IMR-90 (cell line): ENCODE measurements around the gene STAT6. TPM values are rescaled to one million over a fixed set of nuclear protein-coding genes. Genes with fewer than 3 reads are reported as not detected.

Source experiments
- ATAC-seq: fragments of 200-7000 bp; cut with Tn5 transposase; 2 replicates; pipeline ENCODE4 v1.9.1; 2020; ENCODE audit warnings: low read depth, mild to moderate bottlenecking, moderate library complexity
- BruUV-seq: library from RNA; stranded (reverse); fragments of 400-500 nt; replicated peaks from 2 replicates; lab custom pipeline; 2021; lab: Mats Ljungman, UMichigan
- CTCF ChIA-PET: fragments of 300-600 bp; formaldehyde crosslinking; extraction: SDS; loops from one replicate; lab custom pipeline; 2021; ENCODE audit warnings: antibody characterized with exemption; lab: Yijun Ruan, JAX
- POLR2A ChIA-PET: fragments of 300-600 bp; sonication (Branson Sonifier 250); formaldehyde crosslinking; loops from one replicate; lab custom pipeline; 2022; ENCODE audit warnings: antibody characterized with exemption; ENCODE audit not compliant: unreplicated experiment; lab: Charles Lee
- DNase-seq: peaks from one replicate; pipeline ENCODE4 v3.0.0; 2013
- H2AFZ ChIP-seq: replicated peaks from 2 replicates; pipeline ENCODE3; 2013; ENCODE audit warnings: low read length, mild to moderate bottlenecking; ENCODE audit not compliant: poor library complexity
- H2AK5ac ChIP-seq: 2 replicates; pipeline ENCODE4 v1.6.1; 2013; ENCODE audit warnings: low read depth, low read length, inconsistent platforms
- H2AK9ac ChIP-seq: replicated peaks from 2 replicates; pipeline ENCODE3; 2013; ENCODE audit warnings: mild to moderate bottlenecking, low read depth, low read length, moderate library complexity; ENCODE audit not compliant: poor library complexity
- H2BK120ac ChIP-seq: 2 replicates; pipeline ENCODE4 v1.6.1; 2013; ENCODE audit warnings: low read depth, low read length, inconsistent platforms
- H2BK15ac ChIP-seq: 3 replicates; pipeline ENCODE4 v1.6.1; 2013; ENCODE audit warnings: low read depth, low read length, inconsistent platforms
- H2BK20ac ChIP-seq: 2 replicates; pipeline ENCODE4 v1.6.1; 2013; ENCODE audit warnings: low read depth, mild to moderate bottlenecking, inconsistent platforms, low read length, moderate library complexity
- H2BK5ac ChIP-seq: 2 replicates; pipeline ENCODE4 v1.6.1; 2013; ENCODE audit warnings: mild to moderate bottlenecking, low read depth, low read length, inconsistent platforms; ENCODE audit not compliant: poor library complexity, severe bottlenecking
- H3K14ac ChIP-seq: replicated peaks from 2 replicates; pipeline ENCODE4 v1.6.1; 2013; ENCODE audit warnings: low read depth, low read length, inconsistent platforms
- H3K18ac ChIP-seq: 2 replicates; pipeline ENCODE4 v1.6.1; 2013; ENCODE audit warnings: low read depth, low read length, control low read depth
- H3K23ac ChIP-seq: 2 replicates; pipeline ENCODE4 v1.6.1; 2013; ENCODE audit warnings: low read depth, low read length, inconsistent platforms
- H3K27ac ChIP-seq: 2 replicates; pipeline ENCODE4 v1.5.1; 2013; ENCODE audit warnings: mild to moderate bottlenecking, control low read depth, low read length; ENCODE audit not compliant: insufficient read depth
- H3K27me3 ChIP-seq: 2 replicates; pipeline ENCODE4 v1.6.1; 2013; ENCODE audit warnings: low read length; ENCODE audit not compliant: control insufficient read depth, insufficient read depth
- H3K36me3 ChIP-seq: 2 replicates; pipeline ENCODE4 v1.6.1; 2013; ENCODE audit warnings: low read length, mixed read lengths; ENCODE audit not compliant: control insufficient read depth, insufficient read depth
- H3K4ac ChIP-seq: 2 replicates; pipeline ENCODE4 v1.6.1; 2013; ENCODE audit warnings: low read depth, low read length, inconsistent platforms
- H3K4me1 ChIP-seq: 2 replicates; pipeline ENCODE4 v1.6.1; 2013; ENCODE audit warnings: low read length, mixed read lengths; ENCODE audit not compliant: control insufficient read depth, insufficient read depth
- H3K4me2 ChIP-seq: 2 replicates; pipeline ENCODE4 v1.6.1; 2013; ENCODE audit warnings: low read depth, mild to moderate bottlenecking, control low read depth, low read length, moderate library complexity
- H3K4me3 ChIP-seq: 2 replicates; pipeline ENCODE4 v1.5.1; 2013; ENCODE audit warnings: low read depth, mild to moderate bottlenecking, control low read depth, low read length, moderate library complexity; ENCODE audit not compliant: insufficient read depth
- H3K56ac ChIP-seq: 2 replicates; pipeline ENCODE4 v1.6.1; 2013; ENCODE audit warnings: low read length, inconsistent platforms; ENCODE audit not compliant: insufficient read depth; ENCODE audit errors: extremely low read depth
- H3K79me1 ChIP-seq, 2 experiments: 2 replicates each; pipeline ENCODE4 v1.6.1; 2013; ENCODE audit warnings: low read length in 2 of 2, inconsistent platforms in 1 of 2, low read depth in 1 of 2
- H3K9ac ChIP-seq: 2 replicates; pipeline ENCODE4 v1.6.1; 2013; ENCODE audit warnings: low read depth, low read length, control low read depth
- H3K9me1 ChIP-seq: 2 replicates; pipeline ENCODE4 v1.6.1; 2013; ENCODE audit warnings: low read length, inconsistent platforms; ENCODE audit not compliant: insufficient read depth
- H3K9me3 ChIP-seq: 2 replicates; pipeline ENCODE4 v1.6.1; 2013; ENCODE audit warnings: low read length; ENCODE audit not compliant: control insufficient read depth, insufficient read depth
- H4K20me1 ChIP-seq: 2 replicates; pipeline ENCODE4 v1.6.1; 2013; ENCODE audit warnings: low read length, inconsistent platforms; ENCODE audit not compliant: insufficient read depth
- H4K5ac ChIP-seq: 2 replicates; pipeline ENCODE4 v1.6.1; 2013; ENCODE audit warnings: mild to moderate bottlenecking, low read depth, low read length, control low read depth
- H4K8ac ChIP-seq, 2 experiments: 2 replicates each; pipeline ENCODE4 v1.6.1; 2013; ENCODE audit warnings: low read depth in 2 of 2, low read length in 2 of 2, control low read depth in 1 of 2, inconsistent platforms in 1 of 2
- H4K91ac ChIP-seq: 2 replicates; pipeline ENCODE4 v1.6.1; 2013; ENCODE audit warnings: low read depth, low read length, inconsistent platforms; ENCODE audit not compliant: insufficient read depth
- BHLHE40 ChIP-seq: fragments of 150-350 bp; IDR thresholded peaks from 2 replicates; pipeline ENCODE4 v1.6.1; 2016; ENCODE audit warnings: mild to moderate bottlenecking, low read depth, low read length
- CHD1 ChIP-seq: IDR thresholded peaks from 2 replicates; pipeline ENCODE4 v1.6.1; 2012; ENCODE audit warnings: low read depth, low read length, improper control_type of control experiment
- CTCF ChIP-seq: conservative IDR thresholded peaks from 2 replicates; pipeline ENCODE4 v1.5.1; 2012; ENCODE audit warnings: mild to moderate bottlenecking, low read depth, low read length, improper control_type of control experiment
- ELK1 ChIP-seq: fragments of 150-350 bp; IDR thresholded peaks from 2 replicates; pipeline ENCODE4 v1.6.1; 2016; ENCODE audit warnings: low read depth, mild to moderate bottlenecking, low read length, moderate library complexity, borderline replicate concordance
- MAZ ChIP-seq: IDR thresholded peaks from 2 replicates; pipeline ENCODE4 v1.6.1; 2012; ENCODE audit warnings: low read depth, mild to moderate bottlenecking, low read length, improper control_type of control experiment, moderate library complexity, borderline replicate concordance
- MXI1 ChIP-seq: IDR thresholded peaks from 2 replicates; pipeline ENCODE4 v1.6.1; 2012; ENCODE audit warnings: low read depth, mild to moderate bottlenecking, low read length, moderate library complexity, borderline replicate concordance
- POLR2A ChIP-seq: IDR thresholded peaks from 2 replicates; pipeline ENCODE4 v1.6.1; 2012; ENCODE audit warnings: mild to moderate bottlenecking, low read depth, low read length
- RCOR1 ChIP-seq: IDR thresholded peaks from 2 replicates; pipeline ENCODE4 v1.6.1; 2012; ENCODE audit warnings: mild to moderate bottlenecking, low read length, improper control_type of control experiment; ENCODE audit not compliant: insufficient replicate concordance
- SMC3 ChIP-seq: fragments of 150-350 bp; IDR thresholded peaks from 2 replicates; pipeline ENCODE4 v1.6.1; 2016; ENCODE audit warnings: low read depth, mild to moderate bottlenecking, antibody characterized with exemption, low read length, moderate library complexity
- USF2 ChIP-seq: fragments of 150-350 bp; IDR thresholded peaks from 2 replicates; pipeline ENCODE4 v1.6.1; 2017; ENCODE audit warnings: mild to moderate bottlenecking, antibody characterized with exemption, low read length, low read depth
- WGBS, 2 experiments: methylation state at CpG; one replicate each; pipeline versions ENCODE4 v1.1.5 to v1.1.7; 2013; ENCODE audit warnings: missing lambda C conversion rate in 2 of 2; ENCODE audit not compliant: insufficient read length in 1 of 2; ENCODE audit errors: extremely low coverage in 2 of 2; 5-methylcytosine and 5-hydroxymethylcytosine counted together
- dilution Hi-C: fragments of 300-500 bp; cut with HindIII; formaldehyde crosslinking; loops from one replicate; pipeline ENCODE4 v1.14.3; 2018; ENCODE audit warnings: low sequenced_read_pairs; ENCODE audit not compliant: unreplicated experiment
- in situ Hi-C: fragments of 300-500 bp; cut with MboI; formaldehyde crosslinking; loops from 3 replicates; pipeline ENCODE4 v1.14.3; 2019; ENCODE audit warnings: low sequenced_read_pairs, inconsistent platforms, mixed read lengths
- intact Hi-C: fragments of 100-400 bp; cut with micrococcal nuclease; formaldehyde crosslinking; loops from 2 replicates; pipeline ENCODE4 v1.10.0; 2022
- polyA plus RNA-seq, 3 experiments: library from polyadenylated mRNA; depleted of rRNA; stranded (reverse); fragments of >200 nt; gene quantifications; 2 replicates each; pipeline ENCODE4 v1.2.3, GENCODE V29; 2012; ENCODE audit warnings: low replicate concordance in 1 of 3
- total RNA-seq: library from RNA; depleted of rRNA; stranded (reverse); fragments of >200 nt; gene quantifications from 2 replicates; pipeline ENCODE4 v1.2.3, GENCODE V29; 2012

STAT6 gene
- total and polyA plus RNA-seq, 2 of the 4 experiments (the other 2 are of a cell fraction): 43.4 to 96.9 TPM

GRCh38 chr12:57046086-57046791, 64.9 kb downstream of the STAT6 start:
- no peak for ATAC-seq
- no peak overlapping the region for H3K9ac ChIP-seq

More at GRCh38 chr12:57046086-57046791, 64.9 kb downstream of the STAT6 start:
- Histone ChIP-seq H2BK20ac (no peak overlapping the region), H4K20me1 (peaks cover 10% of the 10 kb centered on the region; the same call in 1 of the 2 replicates), H3K14ac (no peak overlapping the region), H3K27me3 (peaks cover 33% of the 10 kb centered on the region), H2BK15ac (no peak overlapping the region), H4K5ac (no peak overlapping the region), H3K36me3 (no peaks in the 10 kb centered on the region), H3K23ac (no peak overlapping the region; the same call in 1 of the 2 replicates), H3K4me1 (peaks cover 3% of the 10 kb centered on the region; the same call in 1 of the 2 replicates), H3K56ac (no peak overlapping the region), H3K27ac (no peak overlapping the region), H4K8ac (no peak overlapping the region), H2AK9ac (no peak overlapping the region), H2BK120ac (no peak overlapping the region), H3K79me1 (no peaks in the 10 kb centered on the region), H2AFZ (no peak overlapping the region), H3K18ac (no peak overlapping the region), H3K4ac (no peak overlapping the region), H3K9me1 (no peaks in the 10 kb centered on the region; the same call in 1 of the 2 replicates), H4K91ac (no peak overlapping the region), H2AK5ac (no peak overlapping the region), H3K4me2 (no peak overlapping the region), H3K9me3 (no peaks in the 10 kb centered on the region), H2BK5ac (no peak overlapping the region), H3K4me3 (no peak overlapping the region)
- in situ Hi-C loops: no loop called here
- intact Hi-C loops: no loop called here
- TF ChIP-seq CHD1 (no peak), RCOR1 (no peak), MXI1 (no peak), MAZ (no peak), ELK1 (no peak), BHLHE40 (no peak), SMC3 (no peak), USF2 (no peak), CTCF (no peak), POLR2A (no peak)
- dilution Hi-C loops: no loop called here
- WGBS, 2 experiments: 80% methylated on average over 1 of the region's 6 CpGs; no CpG with 5 or more reads in 1 of the 2 experiments
- ChIA-PET POLR2A (no interaction called here), CTCF (no interaction called here)
- DNase-seq: no peak
- no TSS peak for BruUV-seq
